Colon (tissue), 2 donors: ENCODE measurements around the gene MEIS2.

Experiments
- FAIRE-seq: peaks from 2 replicates; lab custom pipeline; 2012; peaks lifted over from hg19 to GRCh38; lab: Jason Lieb, UNC
- donor health status: control.
- donor health status: control.

MEIS2 gene

DNA sequence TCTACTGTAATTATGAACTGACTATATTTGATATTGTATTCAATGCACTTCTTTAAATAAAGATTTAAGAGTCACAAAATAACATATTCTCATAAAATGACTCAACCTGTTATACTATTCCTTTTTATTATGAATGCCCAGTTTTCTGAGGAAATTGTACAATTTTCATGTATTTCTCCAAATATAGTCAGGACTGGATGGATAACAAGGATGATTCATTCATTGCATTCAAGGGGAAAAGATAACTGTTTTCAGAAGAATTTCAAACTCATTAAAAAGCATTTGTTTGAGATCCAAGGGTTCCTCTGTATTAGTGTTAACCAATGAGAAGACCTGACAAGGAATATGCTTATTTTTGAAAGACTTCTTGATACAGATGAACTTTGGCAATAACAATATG is 163.7 kb downstream of the MEIS2 start:
- no peak for FAIRE-seq

DNA sequence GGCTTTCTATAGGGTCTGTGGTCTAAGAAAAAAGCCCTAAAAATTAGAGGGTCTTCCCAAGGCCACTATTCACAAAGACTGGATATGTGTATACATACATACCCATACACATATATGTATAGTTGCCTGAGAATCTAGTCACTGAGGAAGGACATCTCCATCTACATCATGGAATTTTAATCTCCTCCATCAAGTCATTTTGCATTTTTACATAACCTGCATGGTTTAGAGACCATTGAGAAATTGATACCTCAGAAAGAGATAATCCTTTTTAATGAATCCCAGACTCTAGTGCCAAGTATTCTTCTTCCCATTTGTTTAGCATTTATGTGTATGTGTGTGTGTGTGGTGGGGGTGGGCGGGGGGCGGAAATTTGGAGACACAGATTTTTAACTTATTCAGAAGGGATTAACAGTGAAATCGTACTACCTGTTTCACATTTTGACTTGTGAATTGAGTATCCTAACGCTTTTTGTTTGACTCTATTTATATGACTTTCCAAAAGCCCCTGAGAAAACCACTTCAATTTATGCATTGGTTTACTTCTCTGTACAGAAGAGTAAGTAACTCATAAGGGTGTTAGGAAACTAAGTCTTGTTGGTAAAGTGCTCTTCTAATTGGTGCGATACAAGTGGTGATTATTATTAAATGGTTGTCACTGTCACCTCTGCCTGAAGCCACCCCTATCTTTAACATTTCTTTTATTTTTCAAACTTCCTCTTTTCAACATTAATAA is 166.9 kb downstream of the MEIS2 start:
- FAIRE-seq, result no peak

DNA sequence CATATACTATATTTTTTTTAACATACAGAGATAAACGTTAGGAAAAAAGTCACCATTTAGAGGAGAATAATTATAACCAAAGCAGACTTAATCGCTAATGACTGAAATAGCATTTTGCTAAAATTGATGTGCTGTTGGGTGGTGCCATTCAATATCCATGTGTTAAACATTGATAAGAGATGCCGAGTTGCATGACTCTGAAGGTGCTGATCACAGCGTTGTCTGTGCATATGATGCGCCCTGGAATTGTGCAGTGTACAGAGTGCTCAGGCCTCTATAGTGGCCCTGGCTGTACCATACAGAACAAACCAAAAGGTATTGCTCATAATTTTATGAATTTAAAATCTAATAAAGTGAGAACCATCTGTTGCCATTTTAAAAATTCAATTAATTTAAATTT is 168.3 kb downstream of the MEIS2 start:
- FAIRE-seq, result no peak

- no peak for FAIRE-seq
These were observed 168.9 kb downstream of the MEIS2 start for GRCh38 chr15:36931434-36931833.

DNA sequence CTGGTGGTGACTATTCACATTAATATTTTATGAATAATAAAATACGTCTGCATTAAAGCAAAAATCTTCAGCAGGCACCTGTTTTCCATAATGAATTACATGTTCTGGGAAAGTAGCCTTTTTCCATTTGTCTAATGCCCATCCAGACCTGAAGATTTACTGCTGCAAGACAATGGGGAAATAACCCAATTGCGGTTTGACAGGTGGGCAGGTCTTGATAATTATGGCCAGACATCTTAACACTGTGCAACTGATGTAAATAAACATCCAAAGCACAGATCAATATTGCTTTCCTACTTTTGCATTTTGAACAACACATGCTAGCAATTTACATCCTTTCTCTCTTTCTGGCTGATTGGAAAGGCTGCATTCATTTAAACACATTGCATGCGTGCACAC is 173.9 kb downstream of the MEIS2 start:
- no peak for FAIRE-seq

GRCh38 chr15:36925653-36926426 is 174.5 kb downstream of the MEIS2 start:
- FAIRE-seq, result no peak

DNA sequence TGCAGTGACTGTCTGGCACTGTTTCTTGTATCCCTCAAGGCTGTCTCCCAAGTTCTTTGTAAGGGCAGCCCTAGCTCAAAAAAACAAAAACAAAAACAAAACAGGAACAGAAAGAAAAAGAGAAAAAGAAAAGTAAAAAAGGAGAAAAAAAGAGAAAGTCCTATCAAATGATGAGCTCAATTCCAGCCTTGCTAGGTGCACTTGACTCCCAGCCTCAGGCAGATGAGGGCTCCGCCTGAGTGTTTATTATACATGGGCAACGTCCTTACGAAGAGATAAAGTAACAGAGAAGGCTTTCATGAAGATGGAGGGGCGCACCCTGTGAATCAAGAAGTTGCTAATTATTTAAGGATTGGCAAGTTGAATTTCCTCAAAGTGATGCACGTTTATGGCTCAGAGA is 175.3 kb downstream of the MEIS2 start:
- FAIRE-seq, result no peak

DNA sequence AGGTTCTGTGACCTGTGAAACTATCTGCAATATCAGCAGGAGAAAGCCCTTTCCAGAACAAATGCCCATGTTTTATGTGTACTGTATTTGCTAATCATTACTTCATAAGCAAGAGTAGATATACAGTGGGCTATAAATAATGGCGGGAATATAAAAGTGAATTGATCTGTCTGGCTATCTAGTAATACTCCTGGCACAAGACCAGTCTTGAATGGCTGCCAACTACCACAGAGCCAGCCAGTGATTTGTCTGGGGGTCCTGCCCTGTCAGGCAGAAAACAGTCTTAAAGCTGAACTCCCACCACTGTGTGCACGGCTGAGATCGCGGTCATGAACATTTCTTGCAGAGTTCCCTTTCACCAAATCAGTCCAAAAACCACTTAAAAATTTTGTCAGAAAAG is 176.3 kb downstream of the MEIS2 start:
- no peak for FAIRE-seq

DNA sequence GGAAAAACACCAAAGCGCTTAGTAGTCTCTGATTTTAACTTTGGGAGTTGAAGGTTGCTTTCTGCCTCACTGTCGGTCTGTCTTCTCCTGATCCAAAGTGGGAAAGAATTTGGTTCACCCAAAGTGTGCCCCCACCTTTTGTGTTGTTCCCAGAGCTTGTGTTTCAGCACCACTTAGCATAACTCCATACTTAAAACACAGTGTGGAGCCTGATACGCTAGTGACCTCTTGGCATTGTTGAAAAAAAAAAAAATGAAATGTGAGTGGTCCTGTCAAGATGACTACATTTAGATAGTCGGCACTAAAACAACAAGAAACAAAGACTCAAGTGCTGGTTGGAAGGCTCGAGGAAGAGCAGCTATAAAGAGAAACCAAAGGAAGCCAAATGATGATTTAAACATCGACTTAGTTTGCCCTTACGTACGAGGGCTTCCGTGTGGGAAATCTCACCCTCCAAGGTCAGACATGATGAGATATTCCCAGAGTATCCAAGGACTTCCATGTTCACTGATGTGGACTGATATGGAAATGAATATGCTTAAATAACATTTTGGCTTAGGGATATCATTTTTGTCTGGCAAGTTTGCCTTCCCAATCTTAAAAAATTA is 178.8 kb downstream of the MEIS2 start:
- no peak for FAIRE-seq

GRCh38 chr15:36917411-36918267 is 182.7 kb downstream of the MEIS2 start:
- FAIRE-seq, result no peak

DNA sequence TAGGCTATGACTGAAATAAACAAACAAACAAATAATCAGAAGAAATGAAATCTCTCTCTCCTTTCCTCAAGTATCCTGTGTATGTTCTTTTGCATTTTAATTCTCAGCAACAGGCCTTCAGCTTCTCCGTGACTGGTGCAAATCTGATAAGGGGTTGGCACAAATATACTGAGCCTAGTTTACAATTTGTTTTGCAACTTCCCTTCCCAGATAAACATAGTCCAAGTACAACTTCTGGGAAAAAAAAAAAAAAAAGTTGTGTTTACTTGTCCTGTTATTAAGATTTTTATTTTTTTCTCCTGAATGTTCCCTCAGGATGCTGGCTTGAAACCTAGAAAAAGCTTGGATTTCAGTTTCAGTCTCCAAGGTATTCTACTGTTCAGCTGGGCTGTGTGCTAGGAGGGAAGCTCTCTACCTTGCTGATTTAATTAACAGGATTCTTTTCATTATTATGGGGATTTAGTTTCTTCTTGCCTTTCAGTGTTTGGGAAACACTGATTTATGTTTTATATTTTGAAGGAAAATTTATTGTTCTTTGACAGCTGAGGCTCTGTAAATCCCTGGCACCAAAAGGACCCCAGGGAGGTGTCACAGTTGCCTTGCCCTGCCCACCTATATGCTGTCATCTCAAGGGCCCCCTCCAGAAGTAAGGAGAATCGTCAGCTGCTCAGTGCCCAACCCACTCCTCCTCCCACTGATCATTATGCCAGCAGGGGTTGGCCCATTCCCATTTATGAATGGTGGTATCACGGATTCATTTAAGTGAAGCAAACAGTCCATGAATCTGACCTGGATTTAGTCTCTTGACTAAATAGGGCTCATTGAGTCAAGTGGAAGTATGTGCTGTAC is 185.2 kb downstream of the MEIS2 start:
- FAIRE-seq, result no peak

DNA sequence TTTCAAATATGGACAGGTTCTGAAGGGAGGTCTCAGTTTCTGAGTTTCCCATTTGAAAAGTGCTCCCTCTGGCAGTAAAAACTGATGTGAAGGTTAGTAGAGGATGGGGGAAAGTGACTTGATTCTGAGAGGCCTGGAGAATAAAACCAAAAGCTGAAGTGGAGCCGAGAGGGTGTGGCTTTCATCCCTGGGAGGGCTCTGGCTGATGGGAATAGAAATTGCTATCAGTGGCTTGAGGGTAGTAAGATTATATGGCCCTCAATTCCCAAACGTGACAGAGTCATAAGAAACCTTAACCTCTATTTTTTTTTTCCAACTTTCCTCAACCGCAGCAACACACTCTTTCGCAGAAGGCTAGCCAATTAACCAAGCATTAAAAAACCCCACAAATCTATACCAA is 185.9 kb downstream of the MEIS2 start:
- no peak for FAIRE-seq

DNA sequence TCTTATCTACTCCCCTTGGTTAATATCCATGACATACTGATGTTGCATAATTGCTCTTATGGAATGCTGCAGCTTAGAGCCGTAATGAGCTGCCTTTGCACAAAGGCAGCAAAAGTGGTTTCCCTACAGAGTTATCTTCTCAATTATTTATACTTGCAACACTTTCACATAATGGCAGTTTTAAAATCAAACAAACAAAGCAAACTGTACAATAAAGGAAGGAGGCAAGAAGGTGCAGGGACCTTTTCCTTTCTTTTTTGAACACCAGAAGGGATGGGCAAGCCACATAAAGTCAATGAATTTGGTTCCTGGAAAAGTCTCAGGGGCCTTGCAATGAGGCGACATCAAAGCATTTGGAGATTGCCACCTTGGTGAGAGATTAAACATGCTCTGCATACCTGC is 188.0 kb downstream of the MEIS2 start:
- no peak for FAIRE-seq

DNA sequence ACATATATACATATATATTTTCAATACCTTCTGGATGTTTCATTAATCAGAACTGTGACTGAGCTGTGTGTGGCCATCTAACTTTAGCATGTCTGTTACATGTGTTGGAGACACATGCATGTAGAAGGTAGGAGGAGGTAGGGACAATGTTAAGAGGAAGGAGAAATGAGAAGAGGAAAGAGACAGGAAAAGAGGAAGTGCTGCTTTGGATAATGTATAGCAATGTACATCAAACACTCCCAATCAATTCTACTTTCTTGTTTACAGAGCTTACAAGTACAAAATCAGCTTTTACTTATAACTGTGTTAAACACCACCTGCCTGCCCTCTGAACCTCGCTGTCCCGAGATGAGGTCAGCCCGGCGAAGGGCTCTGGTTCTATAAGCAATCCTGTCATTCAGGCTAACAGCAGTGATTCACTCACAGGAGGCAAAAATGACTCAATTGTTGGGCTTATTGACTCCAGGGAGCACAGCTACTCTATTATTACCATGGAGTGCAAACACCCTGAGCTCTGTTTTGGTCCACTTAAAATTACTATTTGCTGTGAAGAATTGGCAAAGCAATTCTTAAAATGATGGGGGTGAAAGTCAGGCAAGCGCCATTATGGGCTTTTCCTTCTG is 188.9 kb downstream of the MEIS2 start:
- FAIRE-seq, result no peak

- no peak for FAIRE-seq
These were observed 191.4 kb downstream of the MEIS2 start for GRCh38 chr15:36908991-36909390.

GRCh38 chr15:36907295-36907694 is 193.1 kb downstream of the MEIS2 start:
- FAIRE-seq, result no peak

DNA sequence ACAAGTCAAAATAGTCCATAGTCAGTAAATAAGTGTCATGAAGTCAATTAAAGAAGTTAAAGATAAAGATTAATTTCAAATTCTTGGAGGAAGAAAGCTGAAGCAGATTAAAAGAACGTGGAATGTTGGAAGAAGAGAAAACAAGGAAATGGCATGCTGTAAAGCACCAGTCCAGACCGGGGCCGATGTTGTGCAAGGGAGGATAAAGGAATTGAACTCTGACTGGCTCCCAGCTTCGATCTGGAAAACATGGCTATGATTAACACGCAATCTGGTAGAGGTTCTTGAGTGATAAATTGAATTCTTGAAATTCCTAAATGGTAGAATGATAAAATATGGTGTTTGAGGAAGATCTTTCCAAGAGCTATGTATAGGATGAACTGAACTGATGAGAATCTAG is 194.4 kb downstream of the MEIS2 start:
- FAIRE-seq, result no peak

GRCh38 chr15:36904715-36905114 is 195.6 kb downstream of the MEIS2 start:
- FAIRE-seq, result no peak

- FAIRE-seq, result no peak
These were observed 196.3 kb downstream of the MEIS2 start for GRCh38 chr15:36903922-36904556.

GRCh38 chr15:36903195-36903594 is 197.2 kb downstream of the MEIS2 start:
- FAIRE-seq, result no peak

GRCh38 chr15:36901012-36901411 is 199.3 kb downstream of the MEIS2 start:
- no peak for FAIRE-seq
